ENCODE results near the gene PDE3A. TPM values are rescaled to one million over a fixed set of nuclear protein-coding genes. Genes with fewer than 3 reads are reported as not detected.

PDE3A gene
- total RNA-seq, 1 experiment from 2014 or later, result 18.9 TPM

GRCh38 chr12:20492251-20492760 is 124.0 kb downstream of the PDE3A start:
- peak; percentile 95 for DNase-seq (ENCODE audit: low read depth)

GRCh38 chr12:20493934-20494333 is 125.6 kb downstream of the PDE3A start:
- DNase-seq (ENCODE audit: low read depth), result peak; percentile 67

GRCh38 chr12:20494851-20495250 is 126.5 kb downstream of the PDE3A start:
- DNase-seq (ENCODE audit: low read depth), result no peak

GRCh38 chr12:20495997-20496396 is 127.7 kb downstream of the PDE3A start:
- DNase-seq (ENCODE audit: low read depth), result no peak

- DNase-seq (ENCODE audit: low read depth), result no peak
Observed at GRCh38 chr12:20497707-20498106, 129.4 kb downstream of the PDE3A start.

- no peak for DNase-seq (ENCODE audit: low read depth)
Observed at GRCh38 chr12:20501958-20502357, 133.6 kb downstream of the PDE3A start.

GRCh38 chr12:20503858-20504257 is 135.5 kb downstream of the PDE3A start:
- DNase-seq (ENCODE audit: low read depth), result no peak

GRCh38 chr12:20505056-20505455 is 136.7 kb downstream of the PDE3A start:
- DNase-seq (ENCODE audit: low read depth), result peak; percentile 52

GRCh38 chr12:20507056-20507455 is 138.7 kb downstream of the PDE3A start:
- DNase-seq (ENCODE audit: low read depth), result no peak

- DNase-seq (ENCODE audit: low read depth), result peak; percentile 72
Observed at GRCh38 chr12:20507711-20508110, 139.4 kb downstream of the PDE3A start.

GRCh38 chr12:20508359-20508758 is 140.0 kb downstream of the PDE3A start:
- DNase-seq (ENCODE audit: low read depth), result no peak

GRCh38 chr12:20508962-20509361 is 140.6 kb downstream of the PDE3A start:
- no peak for DNase-seq (ENCODE audit: low read depth)

- DNase-seq (ENCODE audit: low read depth), result no peak
Observed at GRCh38 chr12:20510811-20511210, 142.5 kb downstream of the PDE3A start.

- no peak for DNase-seq (ENCODE audit: low read depth)
Observed at GRCh38 chr12:20513189-20513588, 144.9 kb downstream of the PDE3A start.

GRCh38 chr12:20514598-20514997 is 146.3 kb downstream of the PDE3A start:
- DNase-seq (ENCODE audit: low read depth), result no peak

- DNase-seq (ENCODE audit: low read depth), result no peak
Observed at GRCh38 chr12:20520532-20520931, 152.2 kb downstream of the PDE3A start.

GRCh38 chr12:20523658-20524057 is 155.3 kb downstream of the PDE3A start:
- no peak for DNase-seq (ENCODE audit: low read depth)

- no peak for DNase-seq (ENCODE audit: low read depth)
Observed at GRCh38 chr12:20524113-20524512, 155.8 kb downstream of the PDE3A start.

GRCh38 chr12:20525064-20525610 is 156.8 kb downstream of the PDE3A start:
- peak; percentile 60 for DNase-seq (ENCODE audit: low read depth)

- peak; percentile 72 for DNase-seq (ENCODE audit: low read depth)
Observed at GRCh38 chr12:20527417-20528163, 159.3 kb downstream of the PDE3A start.

- DNase-seq (ENCODE audit: low read depth), result no peak
Observed at GRCh38 chr12:20528208-20528607, 159.9 kb downstream of the PDE3A start.

GRCh38 chr12:20546267-20546666 is 177.9 kb downstream of the PDE3A start:
- DNase-seq (ENCODE audit: low read depth), result no peak

- DNase-seq (ENCODE audit: low read depth), result no peak
Observed at GRCh38 chr12:20547816-20548575, 179.7 kb downstream of the PDE3A start.
